Activated naive CD4-positive, alpha-beta T cell treated with anti-CD3 and anti-CD28 coated beads, Interleukin-2, amount 50 U/mL, for 24 hours (primary cell): ENCODE results near the gene ZNF281.
"Not testable (repeated sequence)": the region's sequence is repeated elsewhere in the genome, so short reads cannot be mapped to it uniquely, and the experiment has no call there.

Experiments used
- H3K27ac Mint-ChIP-seq: one replicate; pipeline ENCODE4 v1.8.0; 2021; ENCODE audit warnings: mild to moderate bottlenecking, mixed read lengths
- H3K27me3 Mint-ChIP-seq: one replicate; pipeline ENCODE4 v1.8.0; 2021; ENCODE audit warnings: mixed read lengths
- H3K36me3 Mint-ChIP-seq: one replicate; pipeline ENCODE4 v1.8.0; 2021; ENCODE audit warnings: mixed read lengths
- H3K4me1 Mint-ChIP-seq: one replicate; pipeline ENCODE4 v1.8.0; 2021; ENCODE audit warnings: mixed read lengths
- H3K4me3 Mint-ChIP-seq: one replicate; pipeline ENCODE4 v1.8.0; 2021; ENCODE audit warnings: mild to moderate bottlenecking, mixed read lengths
- H3K9me3 Mint-ChIP-seq: one replicate; pipeline ENCODE4 v1.8.0; 2021; ENCODE audit warnings: mixed read lengths

The ZNF281 gene

GRCh38 chr1:200365897-200366426 lies 43.9 kb downstream of the ZNF281 start:
- peaks cover 7% of the 10 kb centered on the region for H3K36me3 Mint-ChIP-seq
- no peaks in the 10 kb centered on the region for H3K9me3 Mint-ChIP-seq

GRCh38 chr1:200364831-200365230 lies 45.0 kb downstream of the ZNF281 start:
- peaks cover 7% of the 10 kb centered on the region for H3K36me3 Mint-ChIP-seq
- H3K4me3 Mint-ChIP-seq = no peak overlapping the region
- H3K4me1 Mint-ChIP-seq = no peaks in the 10 kb centered on the region
- H3K27me3 Mint-ChIP-seq = no peaks in the 10 kb centered on the region
- H3K27ac Mint-ChIP-seq = no peak overlapping the region
- no peaks in the 10 kb centered on the region for H3K9me3 Mint-ChIP-seq

More at GRCh38 chr1:200365897-200366426, 43.9 kb downstream of the ZNF281 start:
- H3K4me3 Mint-ChIP-seq = no peak overlapping the region
- no peaks in the 10 kb centered on the region for H3K4me1 Mint-ChIP-seq
- no peak overlapping the region for H3K27ac Mint-ChIP-seq
- no peaks in the 10 kb centered on the region for H3K27me3 Mint-ChIP-seq

- H3K4me1 Mint-ChIP-seq = no peaks in the 10 kb centered on the region
- peaks cover 7% of the 10 kb centered on the region for H3K36me3 Mint-ChIP-seq
- H3K9me3 Mint-ChIP-seq = no peaks in the 10 kb centered on the region
- H3K27me3 Mint-ChIP-seq = no peaks in the 10 kb centered on the region
- no peak overlapping the region for H3K4me3 Mint-ChIP-seq
- H3K27ac Mint-ChIP-seq = no peak overlapping the region
Observed at GRCh38 chr1:200364091-200364759, 45.6 kb downstream of the ZNF281 start.

GRCh38 chr1:200363264-200363933 lies 46.4 kb downstream of the ZNF281 start:
- no peaks in the 10 kb centered on the region for H3K27me3 Mint-ChIP-seq
- H3K4me3 Mint-ChIP-seq = no peak overlapping the region
- H3K9me3 Mint-ChIP-seq = no peaks in the 10 kb centered on the region
- H3K27ac Mint-ChIP-seq = no peak overlapping the region
- no peaks in the 10 kb centered on the region for H3K4me1 Mint-ChIP-seq
- peaks cover 7% of the 10 kb centered on the region for H3K36me3 Mint-ChIP-seq

GRCh38 chr1:200362421-200362820 lies 47.4 kb downstream of the ZNF281 start:
- H3K27ac Mint-ChIP-seq = no peak overlapping the region
- H3K4me3 Mint-ChIP-seq = no peak overlapping the region
- H3K27me3 Mint-ChIP-seq = no peaks in the 10 kb centered on the region
- H3K36me3 Mint-ChIP-seq = peaks cover 7% of the 10 kb centered on the region
- no peaks in the 10 kb centered on the region for H3K9me3 Mint-ChIP-seq
- no peaks in the 10 kb centered on the region for H3K4me1 Mint-ChIP-seq

GRCh38 chr1:200359610-200360163 lies 50.1 kb downstream of the ZNF281 start:
- H3K9me3 Mint-ChIP-seq = no peaks in the 10 kb centered on the region
- H3K27ac Mint-ChIP-seq = no peak overlapping the region
- peaks cover 5% of the 10 kb centered on the region for H3K4me1 Mint-ChIP-seq
- H3K4me3 Mint-ChIP-seq = no peak overlapping the region
- H3K36me3 Mint-ChIP-seq = peaks cover 2% of the 10 kb centered on the region
- no peaks in the 10 kb centered on the region for H3K27me3 Mint-ChIP-seq

- not testable (repeated sequence) for H3K27ac Mint-ChIP-seq, H3K27me3 Mint-ChIP-seq, H3K36me3 Mint-ChIP-seq, H3K4me3 Mint-ChIP-seq, H3K9me3 Mint-ChIP-seq
- peaks cover 18% of the 10 kb centered on the region for H3K4me1 Mint-ChIP-seq
Observed at GRCh38 chr1:200357925-200358324, 51.9 kb downstream of the ZNF281 start.

- Mint-ChIP-seq H3K4me3 (no peak overlapping the region), H3K27ac (no peak overlapping the region), H3K36me3 (no peaks in the 10 kb centered on the region), H3K4me1 (peaks cover 35% of the 10 kb centered on the region), H3K9me3 (no peaks in the 10 kb centered on the region), H3K27me3 (no peaks in the 10 kb centered on the region)
Observed at GRCh38 chr1:200355801-200356200, 54.0 kb downstream of the ZNF281 start.
